HG02852 (cell line): Measurements from ENCODE around the gene ZNF644.
"Not testable (repeated sequence)": the region's sequence is repeated elsewhere in the genome, so short reads cannot be mapped to it uniquely, and the experiment has no call there.

ENCODE experiments used
- ATAC-seq: cut with Tn5 transposase; IDR thresholded peaks from one replicate; pipeline ENCODE4 v1.9.1; 2021; ENCODE audit warnings: mild to moderate bottlenecking, moderate library complexity; ENCODE audit not compliant: unreplicated experiment

ZNF644 gene

DNA sequence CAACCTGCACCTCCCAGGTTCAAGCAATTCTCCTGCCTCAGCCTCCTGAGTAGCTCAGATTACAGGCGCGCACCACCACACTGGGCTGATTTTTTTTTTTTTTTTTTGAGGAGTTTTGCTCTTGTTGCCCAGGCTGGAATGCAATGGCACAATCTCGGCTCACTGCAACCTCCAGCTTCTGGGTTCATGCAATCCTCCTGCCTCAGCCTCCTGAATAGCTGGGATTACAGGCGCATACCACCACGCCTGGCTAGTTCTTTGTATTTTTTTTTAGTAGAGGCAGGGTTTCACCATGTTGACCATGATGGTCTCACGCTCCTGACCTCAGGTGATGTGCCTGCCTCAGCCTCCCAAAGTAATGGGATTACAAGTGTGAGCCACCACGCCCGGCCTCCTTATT is 93.6 kb downstream of the ZNF644 start:
- not testable (repeated sequence) for ATAC-seq

- ATAC-seq, result not testable (repeated sequence)
Measured at GRCh38 chr1:90927674-90928073, 94.2 kb downstream of the ZNF644 start.

DNA sequence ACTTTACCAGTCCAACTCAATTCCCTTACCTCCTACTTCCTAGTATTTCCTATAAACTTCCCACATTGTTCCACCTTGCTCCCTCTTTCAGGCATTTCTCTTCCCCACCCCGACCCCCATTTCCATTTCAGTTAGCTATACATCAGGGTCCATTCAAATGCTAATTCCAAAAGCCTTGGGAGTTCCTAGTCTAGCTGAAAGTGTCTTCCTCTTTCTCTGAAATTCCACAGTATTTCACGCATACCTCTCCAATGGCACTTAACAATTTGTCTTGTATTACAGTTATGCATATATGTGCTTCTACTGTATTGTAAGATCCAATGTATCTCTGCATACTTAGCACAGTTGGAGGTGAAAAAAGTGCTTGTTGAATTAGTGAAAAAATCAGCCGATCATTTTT is 94.9 kb downstream of the ZNF644 start:
- no peak for ATAC-seq

- ATAC-seq, result no peak
Measured at GRCh38 chr1:90925928-90926869, 95.6 kb downstream of the ZNF644 start.

DNA sequence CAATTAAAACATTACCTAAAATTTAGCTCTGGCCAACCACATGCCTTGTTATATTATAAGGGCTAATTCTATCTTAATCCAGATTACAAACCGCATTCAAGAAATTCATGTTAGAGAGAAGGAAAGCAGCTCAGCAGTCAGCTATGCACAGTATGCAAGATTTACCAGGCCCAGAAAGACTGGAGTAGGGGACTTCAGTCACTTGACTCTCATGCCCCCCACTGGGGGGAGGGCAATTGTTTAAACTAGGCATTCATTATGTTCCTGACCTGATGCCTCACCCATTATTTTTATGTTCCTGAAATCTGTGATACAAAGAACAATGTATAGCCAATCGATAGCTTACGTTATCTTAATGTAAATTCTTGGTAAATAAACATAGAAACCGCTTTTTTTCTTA is 96.9 kb downstream of the ZNF644 start:
- no peak for ATAC-seq

DNA sequence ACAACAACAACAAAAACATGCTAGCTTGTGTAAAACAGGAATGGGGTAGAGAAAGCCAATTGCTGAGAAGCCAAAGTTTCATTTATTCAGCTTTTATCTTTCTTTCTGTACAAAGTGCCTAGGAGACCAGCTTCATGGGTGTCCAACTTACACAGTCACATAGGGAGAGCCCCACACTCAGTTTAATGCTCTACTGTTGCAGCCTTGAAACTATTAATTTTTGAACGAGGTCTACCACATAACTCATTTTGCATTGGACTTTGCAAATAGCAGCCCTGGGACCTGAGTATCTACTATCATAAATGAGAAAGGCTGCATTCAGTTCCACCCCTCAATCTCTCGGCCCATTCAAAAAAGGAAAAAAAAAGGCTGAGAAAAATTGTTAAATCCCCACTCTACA is 98.8 kb downstream of the ZNF644 start:
- no peak for ATAC-seq

- ATAC-seq, result no peak
Measured at GRCh38 chr1:90922202-90922601, 99.6 kb downstream of the ZNF644 start.

DNA sequence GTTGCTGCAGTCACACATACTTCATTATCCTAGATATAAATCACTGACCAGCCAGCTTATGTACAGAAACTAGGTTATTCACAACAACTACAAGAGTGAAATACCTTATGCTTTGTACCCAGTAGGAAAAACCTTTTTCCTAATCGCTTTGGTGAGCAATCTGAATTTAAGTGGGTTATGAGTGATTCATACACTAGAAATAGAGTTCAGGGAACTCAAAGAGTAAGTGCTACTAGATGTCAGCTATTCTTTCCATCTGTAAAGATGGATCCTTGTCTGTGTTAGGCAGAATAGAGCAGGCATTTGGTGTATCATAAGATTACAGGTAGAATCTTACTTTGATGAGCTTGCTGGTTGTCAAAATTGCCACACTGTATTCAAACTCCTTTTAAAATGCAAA is 101.9 kb downstream of the ZNF644 start:
- no peak for ATAC-seq

DNA sequence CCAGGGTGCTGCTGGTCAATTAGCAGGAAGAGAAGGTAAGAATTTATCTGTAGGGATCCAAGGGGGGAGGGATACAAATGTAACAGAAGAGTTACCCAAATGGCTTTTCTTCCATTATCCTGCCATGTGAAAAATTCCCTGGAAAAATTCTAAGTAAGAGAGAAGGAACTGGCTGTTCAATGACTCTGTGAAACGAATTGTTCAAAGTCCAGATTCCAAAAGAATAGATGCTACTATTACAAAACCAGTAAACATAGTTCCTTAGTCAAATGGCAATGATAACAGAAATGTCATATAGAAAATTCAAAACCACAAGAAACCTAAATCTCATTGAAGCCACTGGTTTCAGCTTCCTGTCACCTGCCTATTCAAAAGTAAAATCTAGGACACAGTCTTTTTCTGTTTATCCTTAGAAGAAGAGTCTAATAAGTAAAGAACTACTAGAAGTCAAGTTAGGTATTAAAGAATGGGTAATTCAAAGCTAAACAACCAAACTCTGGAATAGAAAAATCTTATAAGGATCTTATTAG is 102.6 kb downstream of the ZNF644 start:
- peak; percentile 65 for ATAC-seq

DNA sequence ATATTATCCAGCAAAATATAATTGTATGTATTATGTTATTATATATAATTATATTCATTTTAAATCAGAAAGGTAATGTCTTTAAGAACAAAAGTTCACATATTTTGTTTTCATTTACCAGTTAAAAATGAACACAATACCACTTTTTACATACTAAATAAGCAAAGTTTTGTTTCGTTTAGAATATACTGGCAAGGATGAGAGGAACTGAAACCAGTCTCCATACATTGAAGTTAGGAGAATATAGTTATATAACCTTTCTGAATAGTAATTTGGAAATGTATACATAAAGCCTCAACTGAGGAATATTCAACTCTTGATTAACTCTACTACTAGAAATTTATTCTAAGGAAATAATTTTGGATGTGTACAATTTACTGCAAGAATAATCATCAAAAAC is 110.5 kb downstream of the ZNF644 start:
- ATAC-seq, result no peak

GRCh38 chr1:90902672-90903071 is 119.2 kb downstream of the ZNF644 start:
- ATAC-seq, result no peak

GRCh38 chr1:90899263-90899662 is 122.6 kb downstream of the ZNF644 start:
- ATAC-seq, result no peak

DNA sequence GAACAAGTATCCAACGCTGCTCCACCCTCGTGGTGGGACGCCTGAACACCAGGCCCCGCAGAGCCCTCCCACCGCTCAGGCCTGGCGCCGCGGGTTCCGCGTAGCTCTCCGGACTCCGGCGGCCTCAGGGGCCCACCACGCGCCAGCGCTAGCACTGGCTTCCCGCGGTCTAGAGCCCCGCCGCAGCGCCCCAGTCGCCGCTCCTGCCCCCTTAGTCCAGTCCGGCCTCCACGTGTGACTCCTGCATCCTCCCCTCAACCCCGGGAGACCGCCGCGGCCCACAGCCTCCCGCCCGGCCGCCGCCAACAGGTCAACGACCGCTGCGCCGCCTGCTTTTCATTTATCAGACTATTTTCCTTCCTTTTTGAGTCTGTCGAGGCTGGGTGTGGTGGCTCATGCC is 128.2 kb downstream of the ZNF644 start:
- ATAC-seq, result not testable (repeated sequence)

GRCh38 chr1:90892884-90893283 is 129.0 kb downstream of the ZNF644 start:
- ATAC-seq, result not testable (repeated sequence)

GRCh38 chr1:90892196-90892595 is 129.6 kb downstream of the ZNF644 start:
- ATAC-seq, result not testable (repeated sequence)

DNA sequence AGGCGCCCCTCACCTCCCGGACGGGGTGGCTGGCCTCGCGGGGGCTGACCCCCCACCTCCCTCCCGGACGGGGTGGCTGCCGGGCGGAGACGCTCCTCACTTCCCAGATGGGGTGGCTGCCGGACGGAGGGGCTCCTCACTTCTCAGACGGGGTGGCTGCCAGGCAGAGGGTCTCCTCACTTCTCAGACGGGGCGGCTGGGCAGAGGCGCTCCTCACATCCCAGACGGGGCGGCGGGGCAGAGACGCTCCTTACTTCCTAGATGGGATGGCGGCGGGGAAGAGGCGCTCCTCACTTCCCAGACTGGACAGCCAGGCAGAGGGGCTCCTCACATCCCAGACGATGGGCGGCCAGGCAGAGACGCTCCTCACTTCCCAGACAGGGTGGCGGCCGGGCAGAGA is 130.1 kb downstream of the ZNF644 start:
- ATAC-seq, result not testable (repeated sequence)

DNA sequence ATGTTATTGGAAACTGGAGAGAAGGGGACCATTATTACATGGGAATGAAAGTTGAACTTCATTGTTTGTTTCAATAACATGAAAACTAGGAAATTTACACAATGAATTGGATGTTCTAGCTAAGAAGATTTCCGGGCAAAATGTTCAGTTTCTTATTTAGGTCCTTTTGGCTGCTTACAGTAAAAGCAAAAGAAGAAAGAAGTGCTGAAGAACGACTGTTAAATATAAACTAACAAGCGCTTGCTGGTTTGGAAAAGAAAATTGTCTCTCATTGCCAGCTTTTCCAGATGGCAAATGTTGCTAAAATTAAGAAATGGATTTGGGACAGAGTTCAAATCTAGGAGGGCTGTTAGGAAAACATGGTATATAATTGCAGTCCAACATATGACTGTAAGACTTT is 139.6 kb downstream of the ZNF644 start:
- ATAC-seq, result no peak

- no peak for ATAC-seq
Measured at GRCh38 chr1:90881034-90881433, 140.8 kb downstream of the ZNF644 start.

DNA sequence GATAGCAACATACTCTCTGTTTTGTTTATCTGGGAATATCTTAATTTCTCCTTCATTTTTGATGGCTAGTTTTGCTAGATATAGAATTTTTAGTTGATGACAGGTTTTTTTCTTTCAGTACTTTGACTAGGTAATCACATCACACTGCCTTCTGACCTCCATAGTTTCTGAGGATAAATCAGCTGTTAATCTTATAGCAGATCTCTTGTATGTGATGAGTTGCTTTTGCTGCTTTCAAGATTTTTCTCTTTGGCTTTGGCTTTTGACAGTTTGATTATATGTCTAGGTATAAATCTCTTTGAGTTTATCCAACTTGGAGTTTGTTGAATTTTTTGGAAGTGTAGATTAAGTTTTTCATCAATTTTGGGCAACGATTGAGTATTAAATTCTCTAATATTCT is 142.6 kb downstream of the ZNF644 start:
- no peak for ATAC-seq

DNA sequence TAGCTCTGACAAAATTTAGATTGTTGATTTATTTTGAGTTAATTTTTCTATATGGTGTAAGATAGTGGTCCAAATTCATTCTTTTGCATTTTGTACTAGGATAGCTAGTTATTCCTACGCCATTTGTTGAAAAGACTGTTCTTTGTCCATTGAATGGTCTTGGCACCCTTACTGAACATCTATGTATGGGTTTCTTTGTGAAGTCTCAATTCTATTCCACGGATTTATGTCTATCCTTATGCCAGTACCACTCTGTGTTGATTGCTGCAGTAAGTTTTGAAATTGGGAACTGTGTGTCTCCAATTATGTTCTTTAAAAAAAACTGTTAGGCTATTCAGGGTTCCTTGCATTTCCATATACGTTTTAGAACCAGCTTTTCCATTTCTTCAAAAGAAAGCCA is 145.7 kb downstream of the ZNF644 start:
- no peak for ATAC-seq
